HepG2 (cell line): ENCODE data around the gene TEKT5. TPM values are rescaled to one million over a fixed set of nuclear protein-coding genes. Genes with fewer than 3 reads are reported as not detected.

Experiments used
- CCAR2 ChIP-seq: fragments of 200-400 bp; formaldehyde crosslinking; optimal IDR thresholded peaks from 2 replicates; pipeline ENCODE3; 2018; ENCODE audit warnings: low read depth, mild to moderate bottlenecking, low read length, moderate library complexity
- FOXP1 ChIP-seq, 2 experiments: fragments of 450-650 bp in 1 of 2; IDR thresholded peaks; 2 replicates each; pipeline ENCODE4 v1.6.1; 2017 to 2018; ENCODE audit warnings: antibody characterized with exemption in 1 of 2
- MIXL1 ChIP-seq: IDR thresholded peaks from 2 replicates; pipeline ENCODE4 v1.6.1; 2016
- PPARG ChIP-seq: conservative IDR thresholded peaks from 2 replicates; pipeline ENCODE4 v1.6.1; 2016; ENCODE audit warnings: missing biosample characterization, missing genetic modification reagents
- PTBP1 ChIP-seq: fragments of 200-400 bp; formaldehyde crosslinking; IDR thresholded peaks from 2 replicates; pipeline ENCODE4 v1.6.1; 2018; ENCODE audit warnings: low read length, low read depth; ENCODE audit not compliant: poor library complexity, severe bottlenecking
- RELA ChIP-seq: sonication (generic); formaldehyde crosslinking; IDR thresholded peaks from 2 replicates; pipeline ENCODE4 v1.4.0; 2020; ENCODE audit warnings: missing genetic modification reagents
- THAP11 ChIP-seq: IDR thresholded peaks from 2 replicates; pipeline ENCODE4 v1.6.1; 2016; ENCODE audit warnings: missing biosample characterization, missing genetic modification reagents
- THAP9 ChIP-seq: sonication (generic); formaldehyde crosslinking; IDR thresholded peaks from 2 replicates; pipeline ENCODE4; 2020; ENCODE audit warnings: missing genetic modification reagents, mild to moderate bottlenecking, borderline replicate concordance
- ZFP90 ChIP-seq: sonication (generic); formaldehyde crosslinking; IDR thresholded peaks from 2 replicates; pipeline ENCODE4 v1.8.0; 2022; ENCODE audit warnings: missing genetic modification reagents, mild to moderate bottlenecking, inconsistent platforms, borderline replicate concordance
- ZNF30 ChIP-seq: sonication (generic); formaldehyde crosslinking; IDR thresholded peaks from 2 replicates; pipeline ENCODE4 v1.5.0; 2020; ENCODE audit warnings: mild to moderate bottlenecking, missing genetic modification reagents
- ZNF530 ChIP-seq: sonication (generic); formaldehyde crosslinking; IDR thresholded peaks from 2 replicates; pipeline ENCODE4 v1.5.0; 2020; ENCODE audit warnings: low read depth, mild to moderate bottlenecking, missing genetic modification reagents
- ZNF569 ChIP-seq: sonication (generic); formaldehyde crosslinking; IDR thresholded peaks from 2 replicates; pipeline ENCODE4 v1.5.0; 2020; ENCODE audit warnings: mild to moderate bottlenecking, missing genetic modification reagents, moderate library complexity, borderline replicate concordance
- ZNF691 ChIP-seq: sonication (generic); formaldehyde crosslinking; IDR thresholded peaks from 2 replicates; pipeline ENCODE4 v1.4.0; 2020; ENCODE audit warnings: missing genetic modification reagents, low read depth, mild to moderate bottlenecking, borderline replicate concordance
- ZNF776 ChIP-seq: sonication (generic); formaldehyde crosslinking; IDR thresholded peaks from 2 replicates; pipeline ENCODE4 v1.4.0; 2020; ENCODE audit warnings: mild to moderate bottlenecking, missing genetic modification reagents
- ZNF784 ChIP-seq: sonication (generic); formaldehyde crosslinking; IDR thresholded peaks from 2 replicates; pipeline ENCODE4 v1.5.1; 2020; ENCODE audit warnings: missing genetic modification reagents, mild to moderate bottlenecking, borderline replicate concordance
- polyA plus RNA-seq, 8 experiments: library from polyadenylated mRNA; depleted of rRNA in 3 of 8; stranded (reverse) in 7 of 8; unstranded in 1 of 8; fragments of >200 nt; fragmentation: Illumina TruSeq in 4 of 8; extraction: Trizol in 4 of 8; gene quantifications; 2 replicates each; pipeline versions ENCODE4 v1.2.1 to v1.2.3, GENCODE V29; 2011 to 2016; ENCODE audit warnings: low read depth in 4 of 8, missing spikeins in 1 of 8, mixed read lengths in 1 of 8; ENCODE audit not compliant: insufficient read depth in 1 of 8
- total RNA-seq, 5 experiments: library from RNA; depleted of rRNA; stranded (reverse); fragments of >200 nt; fragmentation: Illumina TruSeq; extraction: Trizol; gene quantifications; 2 replicates each; pipeline ENCODE4 v1.2.3, GENCODE V29; 2016; ENCODE audit warnings: low read depth in 1 of 5
- TF ChIP-seq, protein P1 (sequence below): sonication (generic); formaldehyde crosslinking; IDR thresholded peaks from 2 replicates; pipeline ENCODE4 v1.5.1; 2020; ENCODE audit warnings: mild to moderate bottlenecking, missing genetic modification reagents, moderate library complexity
- TF ChIP-seq, protein P2 (sequence below): sonication (generic); formaldehyde crosslinking; IDR thresholded peaks from 2 replicates; pipeline ENCODE4 v1.5.0; 2020; ENCODE audit warnings: missing genetic modification reagents
- TF ChIP-seq, protein P3 (sequence below): sonication (generic); formaldehyde crosslinking; IDR thresholded peaks from 2 replicates; pipeline ENCODE4 v1.8.0; 2022; ENCODE audit warnings: missing genetic modification reagents, mild to moderate bottlenecking, borderline replicate concordance

The TEKT5 gene
- total and polyA plus RNA-seq, 2 of the 13 experiments (the other 11 are each of a cell fraction or from before 2014, with no cell fraction given), result 0.16 TPM; not detected in 1

DNA sequence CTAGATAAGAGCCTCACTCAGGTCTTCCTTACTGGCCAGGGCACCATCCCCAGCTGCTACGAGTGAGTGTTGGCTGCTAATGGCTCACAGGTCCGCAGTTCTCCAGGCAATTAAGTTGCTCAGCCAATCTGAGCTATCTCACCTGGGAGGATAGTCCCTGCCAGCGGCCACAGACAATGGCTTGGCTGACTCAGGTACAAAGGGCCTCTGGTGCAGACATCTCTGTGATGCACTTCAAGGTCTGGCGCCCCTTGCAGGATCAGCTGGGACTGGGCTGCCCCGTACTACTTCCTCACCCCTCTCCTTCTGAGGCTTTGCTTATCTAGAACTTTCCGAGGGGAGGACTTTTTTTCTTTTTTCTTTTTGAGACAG, 65.2 kb downstream of the TEKT5 start (continued):
- no peak for TF ChIP-seq ZNF784 (CRISPR knock-in tag)
- TF ChIP-seq RELA (CRISPR knock-in tag), result no peak
- no peak for TF ChIP-seq ZFP90 (CRISPR knock-in tag)
- no peak for TF ChIP-seq THAP11 (CRISPR knock-in tag)
- TF ChIP-seq PPARG (CRISPR knock-in tag), result no peak
- TF ChIP-seq CCAR2, result no peak
- TF ChIP-seq, protein P1, sequence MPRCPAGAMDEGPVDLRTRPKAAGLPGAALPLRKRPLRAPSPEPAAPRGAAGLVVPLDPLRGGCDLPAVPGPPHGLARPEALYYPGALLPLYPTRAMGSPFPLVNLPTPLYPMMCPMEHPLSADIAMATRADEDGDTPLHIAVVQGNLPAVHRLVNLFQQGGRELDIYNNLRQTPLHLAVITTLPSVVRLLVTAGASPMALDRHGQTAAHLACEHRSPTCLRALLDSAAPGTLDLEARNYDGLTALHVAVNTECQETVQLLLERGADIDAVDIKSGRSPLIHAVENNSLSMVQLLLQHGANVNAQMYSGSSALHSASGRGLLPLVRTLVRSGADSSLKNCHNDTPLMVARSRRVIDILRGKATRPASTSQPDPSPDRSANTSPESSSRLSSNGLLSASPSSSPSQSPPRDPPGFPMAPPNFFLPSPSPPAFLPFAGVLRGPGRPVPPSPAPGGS (CRISPR knock-in tag), result peak; percentile 63; the same call in 1 of the 2 replicates
- TF ChIP-seq, protein P2, sequence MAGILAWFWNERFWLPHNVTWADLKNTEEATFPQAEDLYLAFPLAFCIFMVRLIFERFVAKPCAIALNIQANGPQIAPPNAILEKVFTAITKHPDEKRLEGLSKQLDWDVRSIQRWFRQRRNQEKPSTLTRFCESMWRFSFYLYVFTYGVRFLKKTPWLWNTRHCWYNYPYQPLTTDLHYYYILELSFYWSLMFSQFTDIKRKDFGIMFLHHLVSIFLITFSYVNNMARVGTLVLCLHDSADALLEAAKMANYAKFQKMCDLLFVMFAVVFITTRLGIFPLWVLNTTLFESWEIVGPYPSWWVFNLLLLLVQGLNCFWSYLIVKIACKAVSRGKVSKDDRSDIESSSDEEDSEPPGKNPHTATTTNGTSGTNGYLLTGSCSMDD (CRISPR knock-in tag), result no peak
- no peak for TF ChIP-seq ZNF569 (CRISPR knock-in tag)
- no peak for TF ChIP-seq ZNF691 (CRISPR knock-in tag)
- TF ChIP-seq PTBP1, result no peak
- TF ChIP-seq THAP9 (CRISPR knock-in tag), result peak; percentile 46; the same call in 1 of the 2 replicates
- no peak for TF ChIP-seq ZNF776 (CRISPR knock-in tag)
- TF ChIP-seq, protein P3, sequence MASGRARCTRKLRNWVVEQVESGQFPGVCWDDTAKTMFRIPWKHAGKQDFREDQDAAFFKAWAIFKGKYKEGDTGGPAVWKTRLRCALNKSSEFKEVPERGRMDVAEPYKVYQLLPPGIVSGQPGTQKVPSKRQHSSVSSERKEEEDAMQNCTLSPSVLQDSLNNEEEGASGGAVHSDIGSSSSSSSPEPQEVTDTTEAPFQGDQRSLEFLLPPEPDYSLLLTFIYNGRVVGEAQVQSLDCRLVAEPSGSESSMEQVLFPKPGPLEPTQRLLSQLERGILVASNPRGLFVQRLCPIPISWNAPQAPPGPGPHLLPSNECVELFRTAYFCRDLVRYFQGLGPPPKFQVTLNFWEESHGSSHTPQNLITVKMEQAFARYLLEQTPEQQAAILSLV (CRISPR knock-in tag), result peak; percentile 17; the same call in 1 of the 2 replicates
- TF ChIP-seq ZNF30 (CRISPR knock-in tag), result no peak
- no peak for TF ChIP-seq ZNF530 (CRISPR knock-in tag)
- TF ChIP-seq MIXL1 (CRISPR knock-in tag), result no peak
- no peak for TF ChIP-seq FOXP1 (IDR thresholded peaks at IDR 0.05)
- TF ChIP-seq FOXP1 (CRISPR knock-in tag; IDR thresholded peaks at IDR 0.05), result no peak
